ENCODE data around the gene EMX1.

DNA sequence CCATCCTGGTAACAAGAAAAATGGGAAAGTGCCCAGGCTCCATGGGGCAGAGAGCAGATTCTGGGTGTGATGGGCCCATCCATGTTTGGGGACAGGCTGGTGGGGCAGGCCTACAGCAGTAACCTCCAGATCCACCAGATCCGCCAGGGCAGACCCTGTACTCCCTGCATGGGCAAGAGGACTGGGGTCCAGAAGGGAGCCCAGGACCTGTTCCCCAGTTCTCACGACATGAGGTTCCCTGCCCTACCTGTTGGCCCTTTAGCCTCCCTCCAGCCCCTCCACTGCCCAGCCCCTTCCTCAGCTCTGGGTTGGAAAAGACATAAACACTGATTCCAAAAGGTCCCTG lies 38.7 kb downstream of the EMX1 start:
- TF ChIP-seq, protein P1, sequence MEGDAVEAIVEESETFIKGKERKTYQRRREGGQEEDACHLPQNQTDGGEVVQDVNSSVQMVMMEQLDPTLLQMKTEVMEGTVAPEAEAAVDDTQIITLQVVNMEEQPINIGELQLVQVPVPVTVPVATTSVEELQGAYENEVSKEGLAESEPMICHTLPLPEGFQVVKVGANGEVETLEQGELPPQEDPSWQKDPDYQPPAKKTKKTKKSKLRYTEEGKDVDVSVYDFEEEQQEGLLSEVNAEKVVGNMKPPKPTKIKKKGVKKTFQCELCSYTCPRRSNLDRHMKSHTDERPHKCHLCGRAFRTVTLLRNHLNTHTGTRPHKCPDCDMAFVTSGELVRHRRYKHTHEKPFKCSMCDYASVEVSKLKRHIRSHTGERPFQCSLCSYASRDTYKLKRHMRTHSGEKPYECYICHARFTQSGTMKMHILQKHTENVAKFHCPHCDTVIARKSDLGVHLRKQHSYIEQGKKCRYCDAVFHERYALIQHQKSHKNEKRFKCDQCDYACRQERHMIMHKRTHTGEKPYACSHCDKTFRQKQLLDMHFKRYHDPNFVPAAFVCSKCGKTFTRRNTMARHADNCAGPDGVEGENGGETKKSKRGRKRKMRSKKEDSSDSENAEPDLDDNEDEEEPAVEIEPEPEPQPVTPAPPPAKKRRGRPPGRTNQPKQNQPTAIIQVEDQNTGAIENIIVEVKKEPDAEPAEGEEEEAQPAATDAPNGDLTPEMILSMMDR (tag by site-specific recombination; IDR thresholded peaks at IDR 0.05) = no peak
- TF ChIP-seq FEZF1 (tag by site-specific recombination; IDR thresholded peaks at IDR 0.05) (no peak), ZBTB17 (tag by site-specific recombination; IDR thresholded peaks at IDR 0.05) (no peak), ZNF473 (tag by site-specific recombination; IDR thresholded peaks at IDR 0.05) (no peak), ZBTB20 (tag by site-specific recombination; IDR thresholded peaks at IDR 0.05) (no peak), ZNF416 (tag by site-specific recombination; IDR thresholded peaks at IDR 0.05) (no peak), ZNF747 (tag by site-specific recombination; IDR thresholded peaks at IDR 0.05) (no peak), ZNF423 (tag by site-specific recombination; IDR thresholded peaks at IDR 0.05) (no peak)
- TF ChIP-seq, protein P2, sequence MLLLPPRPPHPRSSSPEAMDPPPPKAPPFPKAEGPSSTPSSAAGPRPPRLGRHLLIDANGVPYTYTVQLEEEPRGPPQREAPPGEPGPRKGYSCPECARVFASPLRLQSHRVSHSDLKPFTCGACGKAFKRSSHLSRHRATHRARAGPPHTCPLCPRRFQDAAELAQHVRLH (tag by site-specific recombination; IDR thresholded peaks at IDR 0.05) = no peak

All from HEK293 (cell line).